Testis (tissue), 3 donors: ENCODE measurements around the gene ATG9B. TPM values are rescaled to one million over a fixed set of nuclear protein-coding genes. Genes with fewer than 3 reads are reported as not detected.

Source experiments
- DNase-seq: peaks from one replicate; pipeline ENCODE4 v3.0.0-alpha.2; 2019
- H3K27ac ChIP-seq, 2 donors: fragments of 200-600 bp; sonication (generic); one replicate each; pipeline ENCODE4 v1.5.1; 2019
- H3K27me3 ChIP-seq: fragments of 200-600 bp; sonication (generic); one replicate; pipeline ENCODE4 v1.5.1; 2019
- H3K36me3 ChIP-seq: fragments of 200-600 bp; sonication (generic); one replicate; pipeline ENCODE4 v1.5.1; 2017; ENCODE audit warnings: low read depth; ENCODE audit errors: missing control alignments
- H3K4me1 ChIP-seq: fragments of 200-600 bp; sonication (generic); one replicate; pipeline ENCODE4 v1.5.1; 2019
- H3K4me3 ChIP-seq, 2 donors: fragments of 200-600 bp; sonication (generic); one replicate each; pipeline ENCODE4 v1.5.1; 2017 to 2019
- H3K9me3 ChIP-seq: fragments of 200-600 bp; sonication (generic); one replicate; pipeline ENCODE4 v1.5.1; 2017
- CTCF ChIP-seq, 3 experiments: fragments of 450-650 bp in 2 of 3; fragments of 200-600 bp in 1 of 3; sonication (generic) in 1 of 3; IDR thresholded peaks; one replicate each; pipeline ENCODE4 v1.5.1; 2016 to 2019; ENCODE audit warnings: antibody characterized with exemption in 3 of 3, mild to moderate bottlenecking in 2 of 3, moderate library complexity in 1 of 3
- POLR2A ChIP-seq: fragments of 450-650 bp; IDR thresholded peaks from one replicate; pipeline ENCODE4 v1.6.1; 2017; ENCODE audit warnings: antibody characterized with exemption, mild to moderate bottlenecking, moderate library complexity
- WGBS, 2 donors: methylation state at CpG; one replicate each; pipeline ENCODE4 v1.1.5; 2018; 5-methylcytosine and 5-hydroxymethylcytosine counted together
- intact Hi-C: fragments of 100-400 bp; cut with DNase I; formaldehyde crosslinking; loops from one replicate; pipeline ENCODE4 v1.15.1; 2023; ENCODE audit warnings: low total_unique reads
- polyA plus RNA-seq: library from polyadenylated mRNA; stranded (reverse); fragments of 350-450 nt; fragmentation: Illumina TruSeq; extraction: RNeasy Lipid Tissue Mini Kit (QIAGEN cat#74804); gene quantifications from one replicate; pipeline ENCODE4 v1.2.3, GENCODE V29; 2014; ENCODE audit warnings: low read depth, low replicate concordance; ENCODE audit not compliant: insufficient read depth
- total RNA-seq, 2 donors: library from RNA; depleted of rRNA; stranded (reverse); fragments of >200 nt; gene quantifications; one replicate each; pipeline ENCODE4 v1.2.3, GENCODE V29; 2016

The ATG9B gene
- total and polyA plus RNA-seq, 3 donors from 2014 or later = 14.9 to 29.7 (median 24.8) TPM

GRCh38 chr7:151016505-151016904 lies 7.8 kb downstream of the ATG9B start:
- no peak for DNase-seq
- 90 to 93% methylated on average over 8 of the region's 8 CpGs for WGBS, 2 donors
- intact Hi-C loops = no loop called here
- H3K27ac ChIP-seq = no peak overlapping the region
- H3K36me3 ChIP-seq = no peaks in the 10 kb centered on the region
- TF ChIP-seq CTCF (IDR thresholded peaks at IDR 0.05) (no peak), POLR2A (no peak)
- H3K4me3 ChIP-seq = no peak overlapping the region
- H3K9me3 ChIP-seq = no peaks in the 10 kb centered on the region
- peaks cover 6% of the 10 kb centered on the region for H3K4me1 ChIP-seq
- H3K27me3 ChIP-seq = no peaks in the 10 kb centered on the region

- Histone ChIP-seq H3K9me3 (no peaks in the 10 kb centered on the region), H3K27ac (no peak overlapping the region), H3K36me3 (no peaks in the 10 kb centered on the region), H3K27me3 (no peaks in the 10 kb centered on the region), H3K4me1 (peaks cover 6% of the 10 kb centered on the region), H3K4me3 (no peak overlapping the region)
- no peak for DNase-seq
- WGBS, 2 donors = 87 to 89% methylated on average over 2 to 5 of the region's 5 CpGs
- TF ChIP-seq POLR2A = no peak
- no peak for TF ChIP-seq CTCF (IDR thresholded peaks at IDR 0.05)
- intact Hi-C loops = no loop called here
Measured at GRCh38 chr7:151015967-151016366, 8.3 kb downstream of the ATG9B start.

- no peak for DNase-seq
- H3K27ac ChIP-seq = no peak overlapping the region
- intact Hi-C loops = no loop called here
- 72 to 85% methylated on average over 7 to 8 of the region's 8 CpGs for WGBS, 2 donors
- TF ChIP-seq CTCF (IDR thresholded peaks at IDR 0.05) = no peak
- TF ChIP-seq POLR2A = no peak
- H3K4me3 ChIP-seq = no peak overlapping the region
- peaks cover 9% of the 10 kb centered on the region for H3K4me1 ChIP-seq
- no peaks in the 10 kb centered on the region for H3K9me3 ChIP-seq
- no peaks in the 10 kb centered on the region for H3K27me3 ChIP-seq
- H3K36me3 ChIP-seq = no peaks in the 10 kb centered on the region
Measured at GRCh38 chr7:151014950-151015349, 9.3 kb downstream of the ATG9B start.

GRCh38 chr7:151013733-151014497 lies 10.4 kb downstream of the ATG9B start:
- peak overlapping the region; percentile 21 to 40 for H3K4me3 ChIP-seq
- no peaks in the 10 kb centered on the region for H3K9me3 ChIP-seq
- H3K4me1 ChIP-seq = peaks cover 8% of the 10 kb centered on the region
- WGBS, 2 donors = 41 to 48% methylated on average over 8 to 55 of the region's 55 CpGs
- no peaks in the 10 kb centered on the region for H3K27me3 ChIP-seq
- DNase-seq = peak; percentile 91
- H3K36me3 ChIP-seq = no peaks in the 10 kb centered on the region
- peak in 1 of 3 experiments; percentile 23 for TF ChIP-seq CTCF (IDR thresholded peaks at IDR 0.05)
- no peak for TF ChIP-seq POLR2A
- no peak overlapping the region for H3K27ac ChIP-seq
- intact Hi-C loops = no loop called here

- no peak for DNase-seq
- Histone ChIP-seq H3K9me3 (no peaks in the 10 kb centered on the region), H3K36me3 (no peaks in the 10 kb centered on the region), H3K27ac (no peak overlapping the region), H3K4me3 (peak overlapping the region; percentile 21 to 40), H3K27me3 (no peaks in the 10 kb centered on the region), H3K4me1 (peaks cover 7% of the 10 kb centered on the region)
- intact Hi-C loops = no loop called here
- TF ChIP-seq CTCF (IDR thresholded peaks at IDR 0.05) (no peak), POLR2A (no peak)
- WGBS, 2 donors = 39% methylated on average over 26 of the region's 26 CpGs; no CpG with 5 or more reads in 1 of the 2 donors
Measured at GRCh38 chr7:151013356-151013732, 10.9 kb downstream of the ATG9B start.
